Measurements from ENCODE around the gene SPC25. TPM values are rescaled to one million over a fixed set of nuclear protein-coding genes. Genes with fewer than 3 reads are reported as not detected.

SPC25 gene
- total RNA-seq, 1 experiment from 2014 or later: 64.3 TPM

DNA sequence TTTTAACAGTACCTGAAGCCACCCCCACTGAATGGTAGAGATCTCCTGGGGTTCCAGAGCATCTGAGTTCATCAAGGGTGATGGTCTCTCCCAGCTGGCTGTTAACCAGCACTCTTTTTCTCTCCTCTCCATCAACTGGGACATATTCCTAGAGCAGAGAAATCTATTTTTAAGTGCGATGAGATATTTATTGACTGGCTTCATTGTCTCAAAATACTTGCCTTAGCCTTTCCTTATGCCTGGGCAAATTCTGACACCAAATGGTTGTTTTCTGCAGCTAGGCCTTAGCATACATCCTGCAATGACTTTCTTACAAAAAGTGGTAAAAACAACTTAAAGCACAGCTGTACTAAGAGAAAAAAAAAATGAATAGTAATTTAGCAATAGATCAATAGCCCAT, 68.2 kb downstream of the SPC25 start:
- no peak overlapping the region for H3K27ac ChIP-seq (ENCODE audit: low read depth, low read length, poor library complexity, severe bottlenecking)
- ChIA-PET POLR2A (ENCODE audit: low non-redundant PET) (no interaction called here), CTCF (no interaction called here)
- no peaks in the 10 kb centered on the region for H3K9me3 ChIP-seq (ENCODE audit: low read depth, low read length, poor library complexity, severe bottlenecking)
- H3K27me3 ChIP-seq (replicated peaks; ENCODE audit: insufficient read depth, low read depth, low read length, poor library complexity): no peaks in the 10 kb centered on the region
- no peak for DNase-seq (ENCODE audit: low spot score)
- H3K4me1 ChIP-seq (ENCODE audit: insufficient read depth, low read length, poor library complexity, severe bottlenecking): no peaks in the 10 kb centered on the region
- no peak overlapping the region for H3K4me3 ChIP-seq (ENCODE audit: low read depth, low read length, poor library complexity, severe bottlenecking)
- intact Hi-C loops (cut with micrococcal nuclease; ENCODE audit: unreplicated experiment): no loop called here
- BruUV-seq (replicated peaks): no TSS peak
- no peak for TF ChIP-seq EZH2 (IDR thresholded peaks at IDR 0.05; ENCODE audit: borderline replicate concordance, low read depth, low read length, poor library complexity, severe bottlenecking)
- TF ChIP-seq, protein P1, sequence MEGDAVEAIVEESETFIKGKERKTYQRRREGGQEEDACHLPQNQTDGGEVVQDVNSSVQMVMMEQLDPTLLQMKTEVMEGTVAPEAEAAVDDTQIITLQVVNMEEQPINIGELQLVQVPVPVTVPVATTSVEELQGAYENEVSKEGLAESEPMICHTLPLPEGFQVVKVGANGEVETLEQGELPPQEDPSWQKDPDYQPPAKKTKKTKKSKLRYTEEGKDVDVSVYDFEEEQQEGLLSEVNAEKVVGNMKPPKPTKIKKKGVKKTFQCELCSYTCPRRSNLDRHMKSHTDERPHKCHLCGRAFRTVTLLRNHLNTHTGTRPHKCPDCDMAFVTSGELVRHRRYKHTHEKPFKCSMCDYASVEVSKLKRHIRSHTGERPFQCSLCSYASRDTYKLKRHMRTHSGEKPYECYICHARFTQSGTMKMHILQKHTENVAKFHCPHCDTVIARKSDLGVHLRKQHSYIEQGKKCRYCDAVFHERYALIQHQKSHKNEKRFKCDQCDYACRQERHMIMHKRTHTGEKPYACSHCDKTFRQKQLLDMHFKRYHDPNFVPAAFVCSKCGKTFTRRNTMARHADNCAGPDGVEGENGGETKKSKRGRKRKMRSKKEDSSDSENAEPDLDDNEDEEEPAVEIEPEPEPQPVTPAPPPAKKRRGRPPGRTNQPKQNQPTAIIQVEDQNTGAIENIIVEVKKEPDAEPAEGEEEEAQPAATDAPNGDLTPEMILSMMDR (conservative IDR thresholded peaks at IDR 0.05; ENCODE audit: low read depth, low read length): no peak
- H3K36me3 ChIP-seq (ENCODE audit: insufficient read depth, low read length, poor library complexity, severe bottlenecking): no peaks in the 10 kb centered on the region

- no peaks in the 10 kb centered on the region for H3K27me3 ChIP-seq (replicated peaks; ENCODE audit: insufficient read depth, low read depth, low read length, poor library complexity)
- ChIA-PET POLR2A (ENCODE audit: low non-redundant PET) (no interaction called here), CTCF (no interaction called here)
- TF ChIP-seq, protein P1 (conservative IDR thresholded peaks at IDR 0.05; ENCODE audit: low read depth, low read length): no peak
- no peak for TF ChIP-seq EZH2 (IDR thresholded peaks at IDR 0.05; ENCODE audit: borderline replicate concordance, low read depth, low read length, poor library complexity, severe bottlenecking)
- no peaks in the 10 kb centered on the region for H3K9me3 ChIP-seq (ENCODE audit: low read depth, low read length, poor library complexity, severe bottlenecking)
- no TSS peak for BruUV-seq (replicated peaks)
- no peaks in the 10 kb centered on the region for H3K36me3 ChIP-seq (ENCODE audit: insufficient read depth, low read length, poor library complexity, severe bottlenecking)
- H3K4me1 ChIP-seq (ENCODE audit: insufficient read depth, low read length, poor library complexity, severe bottlenecking): no peaks in the 10 kb centered on the region
- intact Hi-C loops (cut with micrococcal nuclease; ENCODE audit: unreplicated experiment): no loop called here
- no peak overlapping the region for H3K4me3 ChIP-seq (ENCODE audit: low read depth, low read length, poor library complexity, severe bottlenecking)
- H3K27ac ChIP-seq (ENCODE audit: low read depth, low read length, poor library complexity, severe bottlenecking): no peak overlapping the region
- no peak for DNase-seq (ENCODE audit: low spot score)
Measured at GRCh38 chr2:168821577-168821976, 68.7 kb downstream of the SPC25 start.

Other genes with a start within 250 kb of the SPC25 start
- gene NOSTRIN, start 87.8 kb downstream of the SPC25 start, total RNA-seq (2021): not detected in 2 replicates
- not detected in 2 replicates for gene G6PC2, start 10.9 kb upstream of the SPC25 start, total RNA-seq (2021)
- 0.07 TPM in 1 of 2 replicates, not detected in the other for gene ABCB11, start 140.9 kb upstream of the SPC25 start, total RNA-seq (2021)
- gene DHRS9, start 179.1 kb upstream of the SPC25 start, total RNA-seq (2021): not detected in 2 replicates

Measured in A673 (cell line).